Dermis blood vessel endothelial cell (primary cell): ENCODE data around the gene ARAF. TPM values are rescaled to one million over a fixed set of nuclear protein-coding genes. Genes with fewer than 3 reads are reported as not detected.
"Not testable (repeated sequence)": the region's sequence is repeated elsewhere in the genome, so short reads cannot be mapped to it uniquely, and the experiment has no call there.

Experiments
- DNase-seq: peaks from one replicate; pipeline ENCODE4 v3.0.0; 2010
- total RNA-seq: library from RNA; depleted of rRNA; stranded (reverse); fragments of >200 nt; gene quantifications from 2 replicates; pipeline ENCODE4 v1.2.3, GENCODE V29; 2014

The ARAF gene
- total RNA-seq, 1 donor from 2014 or later, result 10.4 TPM

- DNase-seq, result no peak
These were observed 25.2 kb downstream of the ARAF start for GRCh38 chrX:47586043-47586787.

GRCh38 chrX:47587091-47587891 is 26.3 kb downstream of the ARAF start:
- DNase-seq, result no peak

GRCh38 chrX:47587906-47588735 is 27.1 kb downstream of the ARAF start:
- DNase-seq, result no peak

- DNase-seq, result no peak
These were observed 30.0 kb downstream of the ARAF start for GRCh38 chrX:47590984-47591383.

- DNase-seq, result no peak
These were observed 32.5 kb downstream of the ARAF start for GRCh38 chrX:47593522-47593921.

GRCh38 chrX:47595716-47596251 is 34.8 kb downstream of the ARAF start:
- DNase-seq, result no peak

- no peak for DNase-seq
These were observed 35.3 kb downstream of the ARAF start for GRCh38 chrX:47596256-47596655.

- no peak for DNase-seq
These were observed 36.2 kb downstream of the ARAF start for GRCh38 chrX:47597222-47597621.

GRCh38 chrX:47603125-47603524 is 42.1 kb downstream of the ARAF start:
- DNase-seq, result not testable (repeated sequence)

- DNase-seq, result no peak
These were observed 44.0 kb downstream of the ARAF start for GRCh38 chrX:47605024-47605423.

- no peak for DNase-seq
These were observed 46.1 kb downstream of the ARAF start for GRCh38 chrX:47607091-47607490.

- no peak for DNase-seq
These were observed 47.3 kb downstream of the ARAF start for GRCh38 chrX:47608130-47608810.

- DNase-seq, result no peak
These were observed 49.5 kb downstream of the ARAF start for GRCh38 chrX:47610511-47610910.

GRCh38 chrX:47611489-47611888 is 50.5 kb downstream of the ARAF start:
- DNase-seq, result no peak

- no peak for DNase-seq
These were observed 50.9 kb downstream of the ARAF start for GRCh38 chrX:47611926-47612325.

- DNase-seq, result no peak
These were observed 51.4 kb downstream of the ARAF start for GRCh38 chrX:47612418-47612817.

- no peak for DNase-seq
These were observed 52.1 kb downstream of the ARAF start for GRCh38 chrX:47613082-47613481.

- DNase-seq, result no peak
These were observed 53.6 kb downstream of the ARAF start for GRCh38 chrX:47614618-47615017.

- DNase-seq, result no peak
These were observed 58.0 kb downstream of the ARAF start for GRCh38 chrX:47618923-47619485.

- DNase-seq, result peak; percentile 84
These were observed 58.7 kb downstream of the ARAF start, which contains the start of gene SYN1 for GRCh38 chrX:47619486-47620302. Gene SYN1, minus strand, starts transcription at chrX:47619857. Its CDS starts 129 bp downstream, at chrX:47619728.

GRCh38 chrX:47620303-47620685 is 59.3 kb downstream of the ARAF start:
- no peak for DNase-seq
